DND-41 (cell line): ENCODE measurements around the gene ZNRD2.

Experiments
- ATAC-seq: fragments of 200-7000 bp; cut with Tn5 transposase; 3 replicates; pipeline ENCODE4 v1.9.1; 2021; ENCODE audit warnings: low read depth; ENCODE audit not compliant: insufficient read depth
- DNase-seq: peaks from one replicate; pipeline ENCODE4 v3.0.0-alpha.2; 2020
- H2AFZ ChIP-seq: 2 replicates; pipeline ENCODE4 v1.6.0; 2012; ENCODE audit warnings: low read depth, low read length
- H3K27ac ChIP-seq: 2 replicates; pipeline ENCODE4 v1.5.1; 2012; ENCODE audit warnings: low read length, inconsistent platforms
- H3K27me3 ChIP-seq: fragments of 200-600 bp; sonication (generic); 2 replicates; pipeline ENCODE4 v1.6.0; 2012; ENCODE audit warnings: low read length, mild to moderate bottlenecking, inconsistent platforms; ENCODE audit not compliant: insufficient read depth, poor library complexity
- H3K36me3 ChIP-seq: 2 replicates; pipeline ENCODE4 v1.5.1; 2012; ENCODE audit warnings: low read length, inconsistent platforms; ENCODE audit not compliant: insufficient read depth
- H3K4me1 ChIP-seq: 2 replicates; pipeline ENCODE4 v1.5.1; 2012; ENCODE audit warnings: mild to moderate bottlenecking, low read length; ENCODE audit not compliant: insufficient read depth
- H3K4me2 ChIP-seq: 2 replicates; pipeline ENCODE4 v1.6.0; 2012; ENCODE audit warnings: mild to moderate bottlenecking, moderate library complexity, low read length, inconsistent platforms; ENCODE audit not compliant: insufficient read depth
- H3K4me3 ChIP-seq, 2 experiments: fragments of 200-600 bp in 1 of 2; shearing (Covaris generic) in 1 of 2; 2 replicates each; pipeline ENCODE4 v1.5.1; 2012 to 2016; ENCODE audit warnings: inconsistent platforms in 2 of 2, low read length in 2 of 2, mild to moderate bottlenecking in 2 of 2, low read depth in 1 of 2, moderate library complexity in 1 of 2
- H3K79me2 ChIP-seq: 2 replicates; pipeline ENCODE4 v1.6.0; 2012; ENCODE audit warnings: low read length, inconsistent platforms; ENCODE audit not compliant: insufficient read depth
- H3K9ac ChIP-seq: 2 replicates; pipeline ENCODE4 v1.6.0; 2012; ENCODE audit warnings: low read depth, mild to moderate bottlenecking, inconsistent platforms, low read length, moderate library complexity
- H3K9me3 ChIP-seq: 2 replicates; pipeline ENCODE4 v1.5.1; 2012; ENCODE audit warnings: low read length, moderate library complexity, mild to moderate bottlenecking, inconsistent platforms; ENCODE audit not compliant: insufficient read depth, severe bottlenecking
- H4K20me1 ChIP-seq: 2 replicates; pipeline ENCODE4 v1.6.0; 2012; ENCODE audit warnings: low read length; ENCODE audit not compliant: insufficient read depth
- EZH2 ChIP-seq: IDR thresholded peaks from 3 replicates; pipeline ENCODE4 v1.6.1; 2012; ENCODE audit warnings: borderline replicate concordance, low read depth, mild to moderate bottlenecking, moderate library complexity, low read length, inconsistent platforms; ENCODE audit not compliant: severe bottlenecking
- TF ChIP-seq, protein P1 (sequence below): IDR thresholded peaks from 2 replicates; pipeline ENCODE4 v1.5.1; 2012; ENCODE audit warnings: borderline replicate concordance, low read length, moderate library complexity, mild to moderate bottlenecking; ENCODE audit not compliant: poor library complexity, severe bottlenecking; ENCODE audit errors: extremely low read depth

Gene ZNRD2

DNA sequence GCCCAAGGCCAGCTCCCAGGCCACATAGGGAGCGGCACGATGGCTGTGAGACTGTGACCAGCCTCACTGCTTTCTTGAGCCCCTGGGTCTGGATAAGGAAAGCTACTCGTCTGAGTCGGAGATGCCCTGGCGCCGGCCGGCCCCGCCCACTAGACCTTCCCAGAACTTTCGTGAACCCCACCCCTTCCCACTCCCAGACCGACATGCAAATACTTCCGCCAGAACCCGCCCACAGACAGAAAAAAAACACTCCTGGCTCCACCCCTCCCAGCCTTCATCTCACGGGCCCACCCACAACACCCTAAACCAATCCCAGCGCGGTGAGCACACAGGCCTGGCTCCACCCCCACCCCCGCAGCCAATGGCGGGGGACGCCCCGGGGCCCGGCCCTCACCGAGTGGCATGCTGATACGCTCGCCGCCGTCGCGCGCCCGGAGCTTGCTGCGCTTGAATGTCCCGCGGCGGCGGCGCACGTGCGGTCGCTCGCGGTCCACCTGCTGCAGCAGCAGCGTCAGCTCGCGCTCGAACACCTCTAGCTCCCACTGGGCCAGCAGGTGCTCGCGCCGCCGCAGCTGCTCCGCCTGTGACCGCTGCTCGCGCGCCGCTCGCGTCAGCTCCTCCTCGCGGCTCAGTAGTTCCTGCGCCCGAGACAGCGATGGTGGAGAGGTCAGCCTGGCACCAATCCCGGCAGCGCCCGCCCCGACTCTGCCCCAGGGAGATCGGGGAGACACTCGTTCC is 36.8 kb downstream of the ZNRD2 start:
- Histone ChIP-seq H3K36me3 (peaks cover 80% of the 10 kb centered on the region), H3K4me1 (peaks cover 18% of the 10 kb centered on the region), H3K27ac (no peak overlapping the region), H3K9me3 (no peaks in the 10 kb centered on the region), H3K9ac (no peak overlapping the region), H2AFZ (no peak overlapping the region), H3K4me2 (no peak overlapping the region), H3K27me3 (no peaks in the 10 kb centered on the region), H3K79me2 (peaks cover 30% of the 10 kb centered on the region), H4K20me1 (peaks cover 20% of the 10 kb centered on the region), H3K4me3 (no peak overlapping the region)
- DNase-seq (peak; percentile 34), ATAC-seq (peak; percentile 64)
- TF ChIP-seq, protein P1, sequence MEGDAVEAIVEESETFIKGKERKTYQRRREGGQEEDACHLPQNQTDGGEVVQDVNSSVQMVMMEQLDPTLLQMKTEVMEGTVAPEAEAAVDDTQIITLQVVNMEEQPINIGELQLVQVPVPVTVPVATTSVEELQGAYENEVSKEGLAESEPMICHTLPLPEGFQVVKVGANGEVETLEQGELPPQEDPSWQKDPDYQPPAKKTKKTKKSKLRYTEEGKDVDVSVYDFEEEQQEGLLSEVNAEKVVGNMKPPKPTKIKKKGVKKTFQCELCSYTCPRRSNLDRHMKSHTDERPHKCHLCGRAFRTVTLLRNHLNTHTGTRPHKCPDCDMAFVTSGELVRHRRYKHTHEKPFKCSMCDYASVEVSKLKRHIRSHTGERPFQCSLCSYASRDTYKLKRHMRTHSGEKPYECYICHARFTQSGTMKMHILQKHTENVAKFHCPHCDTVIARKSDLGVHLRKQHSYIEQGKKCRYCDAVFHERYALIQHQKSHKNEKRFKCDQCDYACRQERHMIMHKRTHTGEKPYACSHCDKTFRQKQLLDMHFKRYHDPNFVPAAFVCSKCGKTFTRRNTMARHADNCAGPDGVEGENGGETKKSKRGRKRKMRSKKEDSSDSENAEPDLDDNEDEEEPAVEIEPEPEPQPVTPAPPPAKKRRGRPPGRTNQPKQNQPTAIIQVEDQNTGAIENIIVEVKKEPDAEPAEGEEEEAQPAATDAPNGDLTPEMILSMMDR = no peak
- no peak for TF ChIP-seq EZH2

DNA sequence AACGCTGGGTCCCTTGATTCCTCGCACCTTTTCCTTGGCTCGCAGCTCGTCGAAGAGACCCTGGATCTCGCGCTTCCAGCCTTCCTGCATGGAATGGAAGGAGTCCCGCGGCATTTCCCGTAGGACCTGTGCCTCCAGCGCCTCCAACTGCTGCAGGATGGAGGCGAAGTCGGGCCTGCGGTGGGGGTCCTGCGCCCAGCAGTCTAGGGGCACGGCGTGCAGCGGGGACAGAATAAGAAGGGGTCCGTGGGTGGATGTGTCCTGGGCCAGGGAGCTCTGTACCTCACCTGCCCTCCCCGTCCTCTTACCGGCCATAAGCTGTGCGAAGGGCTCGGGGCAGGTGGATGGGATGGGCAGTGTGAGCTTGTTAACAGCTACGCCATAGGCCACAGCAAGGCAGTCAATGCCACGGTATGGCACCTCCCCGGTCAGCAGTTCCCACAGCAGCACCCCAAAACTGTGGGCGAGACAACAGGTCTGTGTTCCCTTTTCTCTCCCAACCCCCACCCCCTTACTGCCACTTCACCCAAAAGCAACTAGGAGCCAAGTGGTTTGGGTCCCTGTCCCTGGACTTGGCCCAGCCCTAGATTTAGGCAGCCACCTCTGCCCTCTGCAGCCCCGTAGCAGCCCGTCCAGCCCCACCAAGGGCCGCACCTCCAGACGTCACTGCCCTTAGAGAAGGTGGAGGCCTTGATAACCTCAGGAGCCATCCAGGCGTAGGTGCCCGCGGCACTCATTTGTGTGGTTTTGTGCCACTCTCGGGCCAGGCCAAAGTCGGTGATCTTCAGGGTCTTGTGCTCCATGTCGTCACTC is 37.5 kb downstream of the ZNRD2 start:
- DNase-seq = no peak
- Histone ChIP-seq H3K4me1 (peaks cover 25% of the 10 kb centered on the region), H4K20me1 (peaks cover 20% of the 10 kb centered on the region), H3K27me3 (no peaks in the 10 kb centered on the region), H3K4me3 (no peak overlapping the region), H3K36me3 (peaks cover 87% of the 10 kb centered on the region), H3K9ac (no peak overlapping the region), H3K79me2 (peaks cover 38% of the 10 kb centered on the region), H2AFZ (no peak overlapping the region), H3K9me3 (no peaks in the 10 kb centered on the region), H3K27ac (no peak overlapping the region), H3K4me2 (no peak overlapping the region)
- TF ChIP-seq EZH2 = no peak
- TF ChIP-seq, protein P1 = no peak
- ATAC-seq = no peak

DNA sequence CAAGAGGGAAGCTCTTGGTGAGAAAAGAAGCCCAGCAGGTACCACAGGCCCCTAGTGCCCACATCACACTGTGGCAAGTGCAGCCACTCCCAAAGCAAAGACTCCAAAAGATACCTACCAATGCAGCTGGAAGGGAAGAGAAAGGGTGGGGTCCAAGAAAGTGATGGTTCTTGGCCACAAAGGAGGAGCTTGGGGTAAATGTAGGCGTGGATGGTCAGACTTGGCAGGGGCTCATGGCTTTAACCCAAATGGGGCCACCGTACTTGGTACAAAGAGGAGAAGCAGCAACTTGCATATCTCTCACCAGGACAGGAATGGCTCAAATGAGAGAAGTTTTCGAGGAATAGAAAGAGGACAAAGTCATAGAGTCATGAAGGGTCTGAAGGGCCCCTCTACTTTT is 39.0 kb downstream of the ZNRD2 start:
- no peak for TF ChIP-seq EZH2
- TF ChIP-seq, protein P1 = no peak
- Histone ChIP-seq H3K79me2 (peaks cover 52% of the 10 kb centered on the region), H3K27ac (no peak overlapping the region), H3K27me3 (no peaks in the 10 kb centered on the region), H3K4me2 (no peak overlapping the region), H3K9me3 (no peaks in the 10 kb centered on the region), H2AFZ (no peak overlapping the region), H3K4me3 (no peak overlapping the region), H3K36me3 (peaks cover 81% of the 10 kb centered on the region), H4K20me1 (peaks cover 20% of the 10 kb centered on the region), H3K4me1 (peaks cover 34% of the 10 kb centered on the region), H3K9ac (no peak overlapping the region)
- ATAC-seq (no peak), DNase-seq (no peak)
